Type B pancreatic cell (in vitro differentiated cells): Measurements from ENCODE around the gene ANKRD13D. TPM values are rescaled to one million over a fixed set of nuclear protein-coding genes. Genes with fewer than 3 reads are reported as not detected.

Experiments
- DNase-seq: peaks from one replicate; pipeline ENCODE4 v3.0.0; 2021; ENCODE audit warnings: mixed read lengths; ENCODE audit not compliant: unreplicated experiment; ENCODE audit errors: extremely low spot score
- H3K27ac Mint-ChIP-seq: 2 replicates; pipeline ENCODE4 v1.8.0; 2021; ENCODE audit warnings: mild to moderate bottlenecking, mixed read lengths
- H3K27me3 Mint-ChIP-seq: 2 replicates; pipeline ENCODE4 v1.8.0; 2021; ENCODE audit warnings: mixed read lengths
- H3K36me3 Mint-ChIP-seq: 2 replicates; pipeline ENCODE4 v1.8.0; 2021; ENCODE audit warnings: mixed read lengths
- H3K4me1 Mint-ChIP-seq: one replicate; pipeline ENCODE4 v1.8.0; 2021; ENCODE audit warnings: mixed read lengths; ENCODE audit not compliant: unreplicated experiment
- H3K4me3 Mint-ChIP-seq: 2 replicates; pipeline ENCODE4 v1.8.0; 2021; ENCODE audit warnings: mild to moderate bottlenecking, mixed read lengths
- H3K9me3 Mint-ChIP-seq: 2 replicates; pipeline ENCODE4 v1.8.0; 2021; ENCODE audit warnings: mixed read lengths
- total RNA-seq: library from RNA; stranded (reverse); gene quantifications from 2 replicates; pipeline ENCODE4 v1.2.1, GENCODE V29; 2021; ENCODE audit warnings: low replicate concordance
- TF ChIP-seq, protein P1 (sequence below): fragments of 200-600 bp; sonication (generic); conservative IDR thresholded peaks from 2 replicates; pipeline ENCODE4 v1.5.0; 2021; ENCODE audit warnings: antibody characterized with exemption, mild to moderate bottlenecking

ANKRD13D gene
- total RNA-seq, 1 donor from 2014 or later, result 70.5 TPM

DNA sequence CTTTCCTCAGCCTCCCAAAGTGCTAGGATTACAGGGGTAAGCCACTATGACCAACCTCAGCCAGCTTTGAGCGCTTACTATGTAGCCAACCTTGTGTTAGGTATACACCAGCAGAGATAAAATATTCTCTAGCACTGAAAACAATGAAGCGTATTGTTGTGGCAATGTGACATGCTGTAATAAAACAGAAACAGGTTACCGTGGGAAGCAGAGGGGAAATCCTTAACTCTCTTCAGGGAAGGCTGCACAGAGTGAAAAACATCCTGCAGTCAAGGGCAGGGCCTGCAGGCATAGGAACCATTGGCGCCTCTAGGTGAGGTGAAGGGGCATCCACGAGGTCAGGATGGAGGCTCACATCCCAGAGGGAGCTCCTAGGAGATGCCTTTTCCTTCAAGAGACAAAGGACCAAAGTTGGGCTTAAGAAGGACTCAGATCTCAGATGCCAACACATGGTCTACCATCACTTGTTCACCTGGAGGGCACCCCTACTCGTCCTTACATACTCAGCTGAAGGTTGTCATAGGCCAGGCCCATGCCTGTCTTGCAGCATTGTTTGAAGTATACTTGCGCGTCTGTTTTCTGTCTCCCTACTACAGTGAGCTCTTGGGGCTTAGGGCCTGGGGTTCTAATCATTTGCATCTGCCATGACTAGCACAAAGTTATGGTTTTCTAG is 56.3 kb downstream of the ANKRD13D start:
- Mint-ChIP-seq H3K36me3 (no peaks in the 10 kb centered on the region), H3K27ac (peak overlapping the region; percentile 72), H3K9me3 (no peaks in the 10 kb centered on the region), H3K27me3 (no peaks in the 10 kb centered on the region), H3K4me1 (peaks cover 17% of the 10 kb centered on the region), H3K4me3 (no peak overlapping the region)
- TF ChIP-seq, protein P1, sequence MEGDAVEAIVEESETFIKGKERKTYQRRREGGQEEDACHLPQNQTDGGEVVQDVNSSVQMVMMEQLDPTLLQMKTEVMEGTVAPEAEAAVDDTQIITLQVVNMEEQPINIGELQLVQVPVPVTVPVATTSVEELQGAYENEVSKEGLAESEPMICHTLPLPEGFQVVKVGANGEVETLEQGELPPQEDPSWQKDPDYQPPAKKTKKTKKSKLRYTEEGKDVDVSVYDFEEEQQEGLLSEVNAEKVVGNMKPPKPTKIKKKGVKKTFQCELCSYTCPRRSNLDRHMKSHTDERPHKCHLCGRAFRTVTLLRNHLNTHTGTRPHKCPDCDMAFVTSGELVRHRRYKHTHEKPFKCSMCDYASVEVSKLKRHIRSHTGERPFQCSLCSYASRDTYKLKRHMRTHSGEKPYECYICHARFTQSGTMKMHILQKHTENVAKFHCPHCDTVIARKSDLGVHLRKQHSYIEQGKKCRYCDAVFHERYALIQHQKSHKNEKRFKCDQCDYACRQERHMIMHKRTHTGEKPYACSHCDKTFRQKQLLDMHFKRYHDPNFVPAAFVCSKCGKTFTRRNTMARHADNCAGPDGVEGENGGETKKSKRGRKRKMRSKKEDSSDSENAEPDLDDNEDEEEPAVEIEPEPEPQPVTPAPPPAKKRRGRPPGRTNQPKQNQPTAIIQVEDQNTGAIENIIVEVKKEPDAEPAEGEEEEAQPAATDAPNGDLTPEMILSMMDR, result no peak
- no peak for DNase-seq

DNA sequence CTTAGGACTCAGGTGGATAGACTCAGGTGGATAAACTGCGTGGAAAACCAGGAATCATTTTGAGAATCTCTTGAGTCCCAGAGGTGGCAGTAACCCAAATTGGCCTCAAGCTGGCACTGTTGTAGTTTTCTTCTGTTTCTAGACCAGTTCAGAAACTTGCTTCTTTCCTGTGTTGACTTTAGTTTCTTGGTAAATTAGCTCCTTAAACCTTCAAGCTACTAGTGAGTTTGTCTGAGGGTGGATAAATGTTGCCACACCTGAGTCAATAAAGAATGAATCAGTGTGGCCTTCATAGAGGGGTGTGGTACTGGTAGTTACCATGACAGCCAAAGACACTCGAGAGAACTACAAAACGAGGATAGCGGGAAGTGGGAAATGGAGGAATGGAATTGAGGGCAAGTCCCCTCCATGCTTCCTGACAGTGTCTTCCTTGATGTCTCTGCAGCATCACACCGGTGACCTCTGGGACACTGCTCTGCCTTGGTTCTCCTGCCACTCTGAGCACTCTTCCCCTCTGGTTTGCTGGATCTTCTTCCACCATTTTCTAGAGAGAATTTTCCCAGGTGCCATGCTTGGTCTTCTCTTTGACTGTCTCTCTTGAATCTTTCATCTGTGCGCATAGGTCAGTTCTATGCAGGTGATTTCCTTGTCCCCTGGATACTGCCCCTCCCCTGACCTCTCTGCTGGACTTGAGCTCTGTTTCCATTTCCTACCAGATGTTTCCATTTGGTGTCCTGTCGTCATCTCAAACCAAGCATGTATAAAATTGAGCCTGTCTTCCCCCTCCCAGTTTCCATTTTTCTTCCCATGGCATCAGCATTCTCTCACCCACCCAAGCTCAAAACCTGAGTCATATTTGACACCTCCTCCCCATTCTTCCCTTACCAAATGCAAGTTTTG is 57.1 kb downstream of the ANKRD13D start:
- H3K4me3 Mint-ChIP-seq, result peak overlapping the region; percentile 34
- no peaks in the 10 kb centered on the region for H3K27me3 Mint-ChIP-seq
- peaks cover 19% of the 10 kb centered on the region for H3K4me1 Mint-ChIP-seq
- no peak for DNase-seq
- H3K9me3 Mint-ChIP-seq, result no peaks in the 10 kb centered on the region
- H3K36me3 Mint-ChIP-seq, result no peaks in the 10 kb centered on the region
- H3K27ac Mint-ChIP-seq, result peak overlapping the region; percentile 72
- TF ChIP-seq, protein P1, result peak; percentile 70

DNA sequence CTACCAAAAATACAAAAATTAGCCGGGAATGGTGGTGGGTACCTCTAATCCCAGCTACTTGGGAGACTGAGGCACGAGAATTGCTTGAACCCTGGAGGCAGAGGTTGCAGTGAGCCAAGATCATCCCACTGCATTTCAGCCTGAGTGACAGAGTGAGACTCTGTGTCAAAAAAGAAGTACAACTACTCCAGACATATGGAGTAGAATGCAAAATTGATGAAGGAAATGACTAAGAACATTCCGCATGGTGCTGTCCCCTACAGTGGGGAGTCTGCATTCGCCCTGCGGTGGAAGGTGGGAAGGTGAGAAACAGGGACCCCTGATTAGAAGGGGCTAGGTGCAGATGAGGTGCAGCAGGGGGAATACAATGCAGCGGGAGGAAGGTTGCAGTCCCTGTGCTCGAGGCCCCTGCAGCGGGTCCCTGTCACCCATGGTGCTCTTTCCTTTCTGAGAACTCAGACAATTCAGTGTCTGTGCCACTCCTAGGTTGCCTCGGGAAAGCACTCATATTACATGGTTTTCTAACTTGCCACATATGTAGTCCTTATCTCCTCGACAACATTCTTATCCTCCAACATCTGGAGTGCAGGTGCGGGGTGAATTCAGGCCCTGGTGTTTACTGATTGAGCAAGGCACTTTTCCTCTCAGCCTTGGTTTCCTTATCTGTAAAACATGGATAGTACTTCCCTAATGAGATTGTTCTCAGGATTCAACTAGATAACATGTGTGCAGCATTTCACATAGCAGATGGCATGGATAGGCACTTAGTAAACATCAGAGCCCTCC is 59.1 kb downstream of the ANKRD13D start:
- H3K4me3 Mint-ChIP-seq, result no peak overlapping the region
- peak overlapping the region; percentile 67 for H3K27ac Mint-ChIP-seq
- no peaks in the 10 kb centered on the region for H3K27me3 Mint-ChIP-seq
- TF ChIP-seq, protein P1, result no peak
- peaks cover 22% of the 10 kb centered on the region for H3K4me1 Mint-ChIP-seq
- no peaks in the 10 kb centered on the region for H3K36me3 Mint-ChIP-seq
- H3K9me3 Mint-ChIP-seq, result no peaks in the 10 kb centered on the region
- no peak for DNase-seq

DNA sequence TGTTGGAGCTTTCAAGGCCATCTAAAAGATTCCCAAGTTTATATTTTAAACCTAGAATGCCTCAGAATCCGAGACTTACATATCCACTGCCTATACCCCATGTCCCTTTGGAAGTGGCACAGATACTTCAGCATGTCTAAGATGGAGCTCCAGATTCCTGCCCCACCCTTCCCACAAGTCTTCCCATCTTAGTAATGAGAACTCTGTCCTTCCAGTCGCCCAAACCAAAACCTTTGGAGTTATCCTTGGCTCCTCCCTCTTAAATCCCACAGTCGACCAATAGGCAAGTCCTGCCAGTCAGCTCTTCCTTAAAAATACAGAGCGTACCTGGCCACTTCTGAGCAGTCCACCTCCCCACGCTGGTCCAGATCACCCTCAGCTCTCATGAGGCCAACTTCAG is 59.9 kb downstream of the ANKRD13D start:
- Mint-ChIP-seq H3K36me3 (no peaks in the 10 kb centered on the region), H3K27me3 (no peaks in the 10 kb centered on the region), H3K4me1 (peaks cover 27% of the 10 kb centered on the region), H3K27ac (peak overlapping the region; percentile 67), H3K9me3 (no peaks in the 10 kb centered on the region), H3K4me3 (no peak overlapping the region)
- DNase-seq, result no peak
- TF ChIP-seq, protein P1, result no peak

DNA sequence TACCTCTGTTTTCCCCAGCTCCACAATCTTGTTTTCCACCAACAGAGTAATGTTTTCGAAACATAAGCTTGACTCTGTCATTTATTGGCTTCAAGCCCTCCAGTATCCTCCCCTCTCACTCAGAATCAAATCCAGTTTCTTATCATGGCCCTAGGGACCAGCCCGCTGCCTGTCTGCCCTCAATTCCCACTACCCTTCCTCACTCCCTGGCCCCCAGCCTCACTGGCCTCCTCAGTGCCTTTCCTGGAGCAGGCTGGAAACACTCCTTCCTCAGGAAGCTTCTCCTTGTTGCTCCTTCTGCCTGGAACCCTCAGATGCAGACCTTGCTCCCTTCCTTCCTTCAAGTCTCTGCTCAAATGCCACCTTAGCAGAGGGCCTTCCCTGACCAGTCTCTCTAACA is 60.4 kb downstream of the ANKRD13D start:
- no peaks in the 10 kb centered on the region for H3K27me3 Mint-ChIP-seq
- H3K4me3 Mint-ChIP-seq, result no peak overlapping the region
- no peaks in the 10 kb centered on the region for H3K36me3 Mint-ChIP-seq
- H3K4me1 Mint-ChIP-seq, result peaks cover 30% of the 10 kb centered on the region
- H3K27ac Mint-ChIP-seq, result peak overlapping the region; percentile 7
- H3K9me3 Mint-ChIP-seq, result no peaks in the 10 kb centered on the region
- DNase-seq, result no peak
- TF ChIP-seq, protein P1, result no peak
